ENCODE results near the gene CCDC57. TPM values are rescaled to one million over a fixed set of nuclear protein-coding genes. Genes with fewer than 3 reads are reported as not detected.
"Not testable (repeated sequence)": the region's sequence is repeated elsewhere in the genome, so short reads cannot be mapped to it uniquely, and the experiment has no call there.

CCDC57 gene
- total and polyA plus RNA-seq, 2 experiments from 2014 or later, result 10.6 to 15.3 TPM

DNA sequence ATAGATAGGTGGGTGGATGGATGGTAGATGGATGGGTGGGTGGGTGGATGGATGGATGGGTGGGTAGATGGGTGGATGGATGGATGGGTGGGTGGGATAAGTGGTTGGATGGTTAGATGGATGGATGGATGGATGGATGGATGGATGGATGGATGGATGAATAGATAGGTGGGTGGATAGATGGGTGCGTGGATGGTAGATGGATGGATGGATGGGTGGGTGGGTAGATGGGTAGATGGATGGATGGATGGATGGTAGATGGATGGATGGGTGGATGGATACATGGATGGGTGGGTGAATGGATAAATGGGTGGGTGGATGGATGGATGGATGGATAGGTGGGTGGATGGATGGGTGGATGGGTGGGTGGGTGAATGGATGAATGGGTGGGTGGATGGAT is 64.6 kb downstream of the CCDC57 start:
- in situ Hi-C loops (cut with MboI), result no loop called here
- Histone ChIP-seq H3K9ac (no peak overlapping the region), H3K4me1 (ENCODE audit: insufficient read depth) (no peaks in the 10 kb centered on the region), H3K36me3 (ENCODE audit: low read depth) (no peaks in the 10 kb centered on the region), H4K20me1 (ENCODE audit: insufficient read depth) (no peaks in the 10 kb centered on the region), H2AFZ (no peak overlapping the region), H3F3A (ENCODE audit: insufficient read depth) (no peaks in the 10 kb centered on the region), H3K9me3 (ENCODE audit: low read depth) (no peaks in the 10 kb centered on the region), H3K27ac (no peak overlapping the region), H3K27me3 (replicated peaks; ENCODE audit: insufficient read depth) (no peaks in the 10 kb centered on the region), H3K79me2 (ENCODE audit: insufficient read depth) (peaks cover under 1% of the 10 kb centered on the region; the same call in 1 of the 2 replicates), H3K4me3 (no peak overlapping the region), H3K4me2 (ENCODE audit: unreplicated experiment) (no peak overlapping the region), H3K9me2 (ENCODE audit: insufficient read depth) (no peaks in the 10 kb centered on the region)
- no peak for DNase-seq
- WGBS, 2 experiments (ENCODE audit: low coverage in 1 of 2, low lambda C conversion rate in 2 of 2, missing lambda C conversion rate in 2 of 2), result 100% methylated on average over 1 of the region's 1 CpG; no CpG with 5 or more reads in 1 of the 2 experiments
- no peak for TF ChIP-seq EZH2phosphoT487 (IDR thresholded peaks at IDR 0.05; ENCODE audit: insufficient read depth, low read depth)
- TF ChIP-seq EZH2 (IDR thresholded peaks at IDR 0.05; ENCODE audit: insufficient read depth, poor library complexity, severe bottlenecking), result no peak

DNA sequence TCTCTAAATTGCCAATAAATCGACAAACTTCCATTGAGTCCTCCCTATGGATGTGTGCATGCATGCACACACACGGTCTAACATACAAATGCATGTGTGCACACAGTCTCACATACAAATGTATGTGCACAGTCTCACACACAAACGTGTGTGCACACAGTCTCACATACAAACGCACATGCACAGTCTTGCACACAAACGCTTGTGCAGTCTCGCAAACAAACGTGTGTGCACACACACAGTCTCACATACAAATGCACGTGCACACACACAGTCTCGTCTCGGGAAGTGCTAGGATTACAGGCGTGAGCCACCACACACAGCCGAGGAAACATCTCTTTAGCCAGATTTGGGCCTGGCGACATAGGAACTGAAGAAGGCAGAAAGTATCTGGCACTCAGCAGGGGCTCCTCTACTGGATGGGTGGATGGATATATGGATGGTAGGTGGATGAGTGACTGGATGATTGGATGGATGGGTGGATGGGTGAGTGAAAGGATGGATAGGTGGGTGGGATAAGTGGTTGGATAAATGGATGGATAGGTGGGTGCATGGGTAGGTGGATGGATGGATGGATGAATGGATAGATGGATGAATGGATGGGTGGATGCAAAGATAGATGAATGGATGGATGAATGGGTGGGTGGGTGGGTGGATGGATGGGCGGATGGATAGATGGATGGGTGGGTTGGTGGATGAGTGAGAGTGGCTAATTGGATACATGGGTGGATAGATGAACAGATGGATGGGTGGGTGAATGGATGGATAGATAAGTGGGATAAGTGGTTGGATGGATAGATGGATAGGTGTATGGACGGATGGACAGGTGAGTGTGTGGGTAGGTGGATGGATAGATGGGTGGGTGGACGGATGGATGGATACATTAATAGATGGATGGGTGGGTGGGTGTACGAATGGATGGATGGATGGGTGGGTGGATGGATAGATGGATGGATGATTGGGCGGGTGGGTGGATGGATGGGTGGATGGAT is 65.7 kb downstream of the CCDC57 start:
- no peaks in the 10 kb centered on the region for H3K27me3 ChIP-seq (replicated peaks; ENCODE audit: insufficient read depth)
- no peaks in the 10 kb centered on the region for H3K36me3 ChIP-seq (ENCODE audit: low read depth)
- no peaks in the 10 kb centered on the region for H3K9me3 ChIP-seq (ENCODE audit: low read depth)
- no peak overlapping the region for H2AFZ ChIP-seq
- no peak overlapping the region for H3K27ac ChIP-seq
- 81 to 83% methylated on average over 15 to 18 of the region's 18 CpGs for WGBS, 2 experiments (ENCODE audit: low coverage in 1 of 2, low lambda C conversion rate in 2 of 2, missing lambda C conversion rate in 2 of 2)
- no peaks in the 10 kb centered on the region for H3F3A ChIP-seq (ENCODE audit: insufficient read depth)
- no peak for TF ChIP-seq EZH2phosphoT487 (IDR thresholded peaks at IDR 0.05; ENCODE audit: insufficient read depth, low read depth)
- no peak for TF ChIP-seq EZH2 (IDR thresholded peaks at IDR 0.05; ENCODE audit: insufficient read depth, poor library complexity, severe bottlenecking)
- in situ Hi-C loops (cut with MboI), result no loop called here
- no peaks in the 10 kb centered on the region for H3K4me1 ChIP-seq (ENCODE audit: insufficient read depth)
- no peaks in the 10 kb centered on the region for H3K9me2 ChIP-seq (ENCODE audit: insufficient read depth)
- H3K79me2 ChIP-seq (ENCODE audit: insufficient read depth), result peaks cover 4% of the 10 kb centered on the region; the same call in 1 of the 2 replicates
- no peak overlapping the region for H3K4me3 ChIP-seq
- no peak overlapping the region for H3K4me2 ChIP-seq (ENCODE audit: unreplicated experiment)
- H4K20me1 ChIP-seq (ENCODE audit: insufficient read depth), result no peaks in the 10 kb centered on the region
- H3K9ac ChIP-seq, result no peak overlapping the region
- DNase-seq, result no peak

DNA sequence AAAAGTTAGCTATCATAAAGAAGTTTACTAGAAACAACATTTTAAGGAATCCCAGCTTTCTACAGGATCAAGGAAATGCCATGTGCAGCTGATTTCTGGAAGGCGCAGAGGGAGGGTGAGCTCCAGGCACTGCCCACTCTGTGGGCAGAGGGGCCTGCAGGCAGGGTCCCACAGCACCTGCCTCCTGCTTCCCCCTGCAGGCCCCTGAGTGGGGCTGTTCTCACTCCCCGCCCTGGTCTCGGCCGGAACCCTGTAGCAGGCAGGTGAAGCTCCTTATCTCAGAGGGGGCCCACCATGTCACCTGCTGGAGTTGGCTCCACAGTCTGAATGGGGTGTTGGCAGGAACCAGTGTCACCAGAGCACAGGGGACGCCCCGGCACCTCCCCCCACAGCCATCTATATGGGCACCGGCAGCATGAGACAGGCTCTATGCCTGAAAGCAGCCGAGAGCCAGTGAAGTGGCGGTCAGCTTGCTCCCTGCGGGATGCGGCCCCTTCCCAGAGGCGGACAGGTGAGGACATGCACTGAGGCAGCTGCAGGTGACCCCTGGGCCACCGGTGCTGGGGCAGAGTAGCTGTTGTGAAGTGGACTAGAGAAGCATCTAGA is 67.0 kb downstream of the CCDC57 start:
- no peak overlapping the region for H3K27ac ChIP-seq
- H3K4me1 ChIP-seq (ENCODE audit: insufficient read depth), result no peaks in the 10 kb centered on the region
- no peaks in the 10 kb centered on the region for H4K20me1 ChIP-seq (ENCODE audit: insufficient read depth)
- no peak overlapping the region for H2AFZ ChIP-seq
- peaks cover 4% of the 10 kb centered on the region; the same call in 1 of the 2 replicates for H3K79me2 ChIP-seq (ENCODE audit: insufficient read depth)
- TF ChIP-seq EZH2phosphoT487 (IDR thresholded peaks at IDR 0.05; ENCODE audit: insufficient read depth, low read depth) (no peak), EZH2 (IDR thresholded peaks at IDR 0.05; ENCODE audit: insufficient read depth, poor library complexity, severe bottlenecking) (no peak)
- in situ Hi-C loops (cut with MboI), result no loop called here
- no peaks in the 10 kb centered on the region for H3K36me3 ChIP-seq (ENCODE audit: low read depth)
- no peak overlapping the region for H3K9ac ChIP-seq
- H3F3A ChIP-seq (ENCODE audit: insufficient read depth), result no peaks in the 10 kb centered on the region
- no peaks in the 10 kb centered on the region for H3K27me3 ChIP-seq (replicated peaks; ENCODE audit: insufficient read depth)
- no peak overlapping the region for H3K4me3 ChIP-seq
- H3K4me2 ChIP-seq (ENCODE audit: unreplicated experiment), result no peak overlapping the region
- 96 to 98% methylated on average over 12 to 13 of the region's 13 CpGs for WGBS, 2 experiments (ENCODE audit: low coverage in 1 of 2, low lambda C conversion rate in 2 of 2, missing lambda C conversion rate in 2 of 2)
- DNase-seq, result no peak
- no peaks in the 10 kb centered on the region for H3K9me3 ChIP-seq (ENCODE audit: low read depth)
- no peaks in the 10 kb centered on the region for H3K9me2 ChIP-seq (ENCODE audit: insufficient read depth)

DNA sequence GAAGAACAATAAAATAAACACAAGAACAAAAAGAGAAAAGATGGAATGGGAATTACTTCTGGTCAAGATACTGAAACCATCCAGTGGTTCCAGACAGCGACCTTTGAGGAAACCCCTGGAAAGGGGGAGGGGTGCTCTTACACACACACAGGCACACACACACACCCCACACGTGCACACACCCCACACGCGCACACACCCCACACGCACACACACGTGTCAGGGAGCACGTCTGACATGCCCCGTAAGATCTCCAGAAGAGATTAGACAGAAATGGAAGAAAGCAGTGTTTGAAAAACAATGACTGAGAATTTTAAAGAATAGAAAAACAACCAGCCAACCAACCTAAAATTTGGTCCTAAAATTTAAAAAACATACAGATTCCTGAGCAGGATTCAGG is 69.3 kb downstream of the CCDC57 start:
- H4K20me1 ChIP-seq (ENCODE audit: insufficient read depth), result no peaks in the 10 kb centered on the region
- no peak overlapping the region for H3K4me2 ChIP-seq (ENCODE audit: unreplicated experiment)
- H3K9me3 ChIP-seq (ENCODE audit: low read depth), result no peaks in the 10 kb centered on the region
- no peak overlapping the region for H3K9ac ChIP-seq
- H2AFZ ChIP-seq, result no peak overlapping the region
- no peaks in the 10 kb centered on the region for H3K27me3 ChIP-seq (replicated peaks; ENCODE audit: insufficient read depth)
- H3K4me3 ChIP-seq, result no peak overlapping the region
- no peaks in the 10 kb centered on the region for H3K36me3 ChIP-seq (ENCODE audit: low read depth)
- H3K79me2 ChIP-seq (ENCODE audit: insufficient read depth), result peaks cover 4% of the 10 kb centered on the region; the same call in 1 of the 2 replicates
- DNase-seq, result no peak
- in situ Hi-C loops (cut with MboI), result no loop called here
- 93 to 94% methylated on average over 8 of the region's 8 CpGs for WGBS, 2 experiments (ENCODE audit: low coverage in 1 of 2, low lambda C conversion rate in 2 of 2, missing lambda C conversion rate in 2 of 2)
- H3K9me2 ChIP-seq (ENCODE audit: insufficient read depth), result no peaks in the 10 kb centered on the region
- TF ChIP-seq EZH2phosphoT487 (IDR thresholded peaks at IDR 0.05; ENCODE audit: insufficient read depth, low read depth) (no peak), EZH2 (IDR thresholded peaks at IDR 0.05; ENCODE audit: insufficient read depth, poor library complexity, severe bottlenecking) (no peak)
- H3K27ac ChIP-seq, result no peak overlapping the region
- no peaks in the 10 kb centered on the region for H3K4me1 ChIP-seq (ENCODE audit: insufficient read depth)
- H3F3A ChIP-seq (ENCODE audit: insufficient read depth), result no peaks in the 10 kb centered on the region

DNA sequence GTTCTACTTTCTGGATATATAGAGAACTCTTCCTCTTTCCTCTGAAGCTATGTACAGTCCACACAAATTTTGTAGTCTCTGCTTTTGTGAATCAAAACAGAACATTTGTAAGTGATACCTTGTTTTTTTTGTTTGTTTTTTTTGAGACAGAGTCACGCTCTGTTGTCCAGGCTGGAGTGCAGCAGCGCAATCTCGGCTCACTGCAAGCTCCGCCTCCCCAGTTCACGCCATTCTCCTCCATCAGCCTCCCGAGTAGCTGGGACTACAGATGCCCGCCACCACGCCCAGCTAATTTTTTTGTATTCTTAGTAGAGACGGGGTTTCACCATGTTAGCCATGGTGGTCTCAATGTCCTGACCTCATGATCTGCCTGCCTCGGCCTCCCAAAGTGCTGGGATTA is 72.7 kb downstream of the CCDC57 start:
- H3K4me3 ChIP-seq; H3K27me3 ChIP-seq (replicated peaks; ENCODE audit: insufficient read depth); H3K9ac ChIP-seq; H3K79me2 ChIP-seq (ENCODE audit: insufficient read depth); H3F3A ChIP-seq (ENCODE audit: insufficient read depth); H3K4me2 ChIP-seq (ENCODE audit: unreplicated experiment); H3K9me2 ChIP-seq (ENCODE audit: insufficient read depth); H3K9me3 ChIP-seq (ENCODE audit: low read depth); DNase-seq; in situ Hi-C loops (cut with MboI); H3K27ac ChIP-seq; H3K36me3 ChIP-seq (ENCODE audit: low read depth); H3K4me1 ChIP-seq (ENCODE audit: insufficient read depth); H2AFZ ChIP-seq; H4K20me1 ChIP-seq (ENCODE audit: insufficient read depth): not testable (repeated sequence)
- WGBS, 2 experiments (ENCODE audit: low coverage in 1 of 2, low lambda C conversion rate in 2 of 2, missing lambda C conversion rate in 2 of 2), result 88 to 89% methylated on average over 10 of the region's 10 CpGs
